Esophagus squamous epithelium (tissue), 5 donors: Measurements from ENCODE around the gene CCDC85C. TPM values are rescaled to one million over a fixed set of nuclear protein-coding genes. Genes with fewer than 3 reads are reported as not detected.

Source experiments
- DNase-seq: peaks from one replicate; lab custom pipeline; 2025; lab: John Stamatoyannopoulos, UW
- H3K27ac ChIP-seq, 4 donors: fragments of 200-600 bp; sonication (generic); one replicate each; pipeline ENCODE4 v1.5.1; 2016 to 2019; ENCODE audit warnings: mild to moderate bottlenecking in 1 of 4
- H3K27me3 ChIP-seq, 4 donors: fragments of 200-600 bp; sonication (generic); 1 replicate in 3 of 4; 2 replicates in 1 of 4; pipeline versions ENCODE4 v1.5.1 to v1.6.0; 2017 to 2021; ENCODE audit warnings: antibody characterized with exemption in 1 of 4
- H3K36me3 ChIP-seq, 3 donors: fragments of 200-600 bp; sonication (generic); one replicate each; pipeline ENCODE4 v1.5.1; 2016 to 2019
- H3K4me1 ChIP-seq, 3 donors: fragments of 200-600 bp; sonication (generic); one replicate each; pipeline ENCODE4 v1.5.1; 2017 to 2019
- H3K4me3 ChIP-seq, 4 donors: fragments of 200-600 bp; sonication (generic); 1 replicate in 3 of 4; 2 replicates in 1 of 4; pipeline ENCODE4 v1.5.1; 2016 to 2019; ENCODE audit warnings: mild to moderate bottlenecking in 2 of 4, moderate library complexity in 1 of 4
- H3K9me3 ChIP-seq, 3 donors: fragments of 200-600 bp; sonication (generic); one replicate each; pipeline ENCODE4 v1.5.1; 2016 to 2019
- CTCF ChIP-seq, 6 experiments: fragments of 450-650 bp in 4 of 6; fragments of 200-600 bp in 2 of 6; sonication (generic) in 2 of 6; IDR thresholded peaks; one replicate each; pipeline ENCODE4 v1.5.1; 2016 to 2019; ENCODE audit warnings: antibody characterized with exemption in 6 of 6, mild to moderate bottlenecking in 4 of 6, moderate library complexity in 4 of 6
- POLR2A ChIP-seq, 4 donors: fragments of 450-650 bp; IDR thresholded peaks; one replicate each; pipeline ENCODE4 v1.6.1; 2017; ENCODE audit warnings: antibody characterized with exemption in 4 of 4, mild to moderate bottlenecking in 4 of 4, moderate library complexity in 3 of 4
- WGBS, 2 donors: methylation state at CpG; one replicate each; pipeline ENCODE4 v1.1.5; 2018; 5-methylcytosine and 5-hydroxymethylcytosine counted together
- intact Hi-C: fragments of 100-400 bp; cut with DNase I; formaldehyde crosslinking; loops from one replicate; pipeline ENCODE4 v1.15.0; 2022
- total RNA-seq, 4 donors: library from RNA; depleted of rRNA; stranded (reverse); fragments of >200 nt; gene quantifications; one replicate each; pipeline ENCODE4 v1.1.0, GENCODE V29; 2016
- donor health status: DM: yes; HTN: yes; CAD: no.

The CCDC85C gene
- total RNA-seq, 4 donors from 2014 or later, result 23.4 to 52.0 (median 27.1) TPM

- Histone ChIP-seq H3K36me3 (no peaks in the 10 kb centered on the region), H3K4me1 (peaks cover 64 to 99% (median 80%) of the 10 kb centered on the region in 3 donors), H3K27me3 (no peaks in the 10 kb centered on the region), H3K4me3 (no peak overlapping the region), H3K9me3 (no peaks in the 10 kb centered on the region), H3K27ac (peak overlapping the region; percentile 61 to 97 (median 77))
- no peak for TF ChIP-seq POLR2A (IDR thresholded peaks at IDR 0.05)
- TF ChIP-seq CTCF (IDR thresholded peaks at IDR 0.05), result no peak
- intact Hi-C loops, result no loop called here
- DNase-seq, result no peak
- 57% methylated on average over 4 of the region's 4 CpGs; no CpG with 5 or more reads in 1 of the 2 donors for WGBS, 2 donors
Measured at GRCh38 chr14:99565383-99565782, 38.6 kb downstream of the CCDC85C start.

- WGBS, 2 donors, result 49 to 74% methylated on average over 3 to 13 of the region's 14 CpGs
- peaks cover 69 to 99% (median 79%) of the 10 kb centered on the region in 3 donors for H3K4me1 ChIP-seq
- no peak overlapping the region for H3K4me3 ChIP-seq
- H3K27me3 ChIP-seq, result no peaks in the 10 kb centered on the region
- no peaks in the 10 kb centered on the region for H3K36me3 ChIP-seq
- peak overlapping the region; percentile 61 to 97 (median 77) for H3K27ac ChIP-seq
- no peaks in the 10 kb centered on the region for H3K9me3 ChIP-seq
- TF ChIP-seq POLR2A (IDR thresholded peaks at IDR 0.05), result no peak
- TF ChIP-seq CTCF (IDR thresholded peaks at IDR 0.05), result no peak
- intact Hi-C loops, result no loop called here
- no peak for DNase-seq
Measured at GRCh38 chr14:99564926-99565259, 39.1 kb downstream of the CCDC85C start.

GRCh38 chr14:99564256-99564925 is 39.6 kb downstream of the CCDC85C start:
- Histone ChIP-seq H3K36me3 (no peaks in the 10 kb centered on the region), H3K4me1 (peaks cover 70 to 99% (median 76%) of the 10 kb centered on the region in 3 donors), H3K9me3 (no peaks in the 10 kb centered on the region), H3K27me3 (no peaks in the 10 kb centered on the region), H3K4me3 (no peak overlapping the region), H3K27ac (peak overlapping the region; percentile 61 to 97 (median 77))
- intact Hi-C loops, result no loop called here
- TF ChIP-seq POLR2A (IDR thresholded peaks at IDR 0.05) (no peak), CTCF (IDR thresholded peaks at IDR 0.05) (no peak)
- 46 to 48% methylated on average over 7 to 10 of the region's 11 CpGs for WGBS, 2 donors
- no peak for DNase-seq

- H3K27me3 ChIP-seq, result no peaks in the 10 kb centered on the region
- no peak overlapping the region for H3K4me3 ChIP-seq
- WGBS, 2 donors, result 59 to 77% methylated on average over 3 to 5 of the region's 6 CpGs
- H3K36me3 ChIP-seq, result no peaks in the 10 kb centered on the region
- TF ChIP-seq POLR2A (IDR thresholded peaks at IDR 0.05) (no peak), CTCF (IDR thresholded peaks at IDR 0.05) (no peak)
- no peak for DNase-seq
- intact Hi-C loops, result no loop called here
- H3K4me1 ChIP-seq, result peaks cover 68 to 96% (median 69%) of the 10 kb centered on the region in 3 donors
- peak overlapping the region in 3 of 4 donors; percentile 75 to 97 (median 79) for H3K27ac ChIP-seq
- no peaks in the 10 kb centered on the region for H3K9me3 ChIP-seq
Measured at GRCh38 chr14:99563749-99564129, 40.3 kb downstream of the CCDC85C start.

- H3K4me1 ChIP-seq, result peaks cover 64 to 90% (median 65%) of the 10 kb centered on the region in 3 donors
- no peaks in the 10 kb centered on the region for H3K27me3 ChIP-seq
- peak overlapping the region; percentile 75 to 97 (median 82) for H3K27ac ChIP-seq
- no peaks in the 10 kb centered on the region for H3K36me3 ChIP-seq
- no peaks in the 10 kb centered on the region for H3K9me3 ChIP-seq
- no peak overlapping the region for H3K4me3 ChIP-seq
- no peak for DNase-seq
- WGBS, 2 donors, result 33 to 47% methylated on average over 16 to 23 of the region's 23 CpGs
- TF ChIP-seq POLR2A (IDR thresholded peaks at IDR 0.05) (no peak), CTCF (IDR thresholded peaks at IDR 0.05) (peak in 4 of 6 experiments; percentile 21 to 50 (median 42))
- intact Hi-C loops, result no loop called here
Measured at GRCh38 chr14:99562856-99563748, 40.9 kb downstream of the CCDC85C start.
